NK-92 (cell line): ENCODE data around the gene TIMMDC1.

Source experiments
- DNase-seq: peaks from one replicate; lab custom pipeline; 2025; ENCODE audit not compliant: unreplicated experiment; lab: John Stamatoyannopoulos, UW

TIMMDC1 gene

GRCh38 chr3:119498186-119499011, at the start of gene TIMMDC1:
Gene TIMMDC1, plus strand, starts transcription at chr3:119498547. Its CDS starts 187 bp downstream, at chr3:119498734.
- peak; percentile 80 for DNase-seq

- DNase-seq = no peak
Measured at GRCh38 chr3:119453822-119454221, 44.5 kb upstream of the TIMMDC1 start.

- DNase-seq = no peak
Measured at GRCh38 chr3:119456469-119456868, 41.9 kb upstream of the TIMMDC1 start.

GRCh38 chr3:119457246-119457645, 41.1 kb upstream of the TIMMDC1 start:
- DNase-seq = no peak

- DNase-seq = peak; percentile 95
Measured at GRCh38 chr3:119463171-119464169, 34.9 kb upstream of the TIMMDC1 start, which contains the start of gene TMEM39A. Gene TMEM39A, minus strand, starts transcription at chr3:119463615. Its CDS starts 1,541 bp downstream, at chr3:119462074.

GRCh38 chr3:119468041-119468440, 30.3 kb upstream of the TIMMDC1 start:
- DNase-seq = no peak

- no peak for DNase-seq
Measured at GRCh38 chr3:119469418-119470189, 28.7 kb upstream of the TIMMDC1 start.

GRCh38 chr3:119470866-119471265, 27.5 kb upstream of the TIMMDC1 start:
- DNase-seq = no peak

- DNase-seq = no peak
Measured at GRCh38 chr3:119481079-119481478, 17.3 kb upstream of the TIMMDC1 start.

GRCh38 chr3:119483101-119483500, 15.2 kb upstream of the TIMMDC1 start:
- no peak for DNase-seq

- DNase-seq = no peak
Measured at GRCh38 chr3:119485563-119485962, 12.8 kb upstream of the TIMMDC1 start.

GRCh38 chr3:119490153-119490552, 8.2 kb upstream of the TIMMDC1 start:
- no peak for DNase-seq

GRCh38 chr3:119492128-119492527, 6.2 kb upstream of the TIMMDC1 start:
- no peak for DNase-seq

- no peak for DNase-seq
Measured at GRCh38 chr3:119492810-119493209, 5.5 kb upstream of the TIMMDC1 start.

GRCh38 chr3:119494597-119494996, 3.8 kb upstream of the TIMMDC1 start:
- DNase-seq = no peak

GRCh38 chr3:119497820-119498185, 544 bp upstream of the TIMMDC1 start:
- no peak for DNase-seq

GRCh38 chr3:119500265-119500664, 1.9 kb downstream of the TIMMDC1 start:
- DNase-seq = no peak

- no peak for DNase-seq
Measured at GRCh38 chr3:119500901-119501300, 2.6 kb downstream of the TIMMDC1 start.

- no peak for DNase-seq
Measured at GRCh38 chr3:119506631-119507030, 8.3 kb downstream of the TIMMDC1 start.

- DNase-seq = no peak
Measured at GRCh38 chr3:119507404-119507803, 9.1 kb downstream of the TIMMDC1 start.
